Fibroblast of pulmonary artery (primary cell): Measurements from ENCODE around the gene ROR1.

ENCODE experiments used
- DNase-seq: peaks from one replicate; pipeline ENCODE4 v3.0.0-alpha.2; 2010; ENCODE audit warnings: low read depth
- H3K4me3 ChIP-seq: replicated peaks from 2 replicates; pipeline ENCODE4 v1.5.1; 2011; ENCODE audit warnings: low read depth, mild to moderate bottlenecking, control low read depth, low read length, moderate library complexity
- TF ChIP-seq, protein P1 (sequence below): IDR thresholded peaks from 2 replicates; pipeline ENCODE4 v1.5.1; 2011; ENCODE audit warnings: mild to moderate bottlenecking, control low read depth, low read length, inconsistent platforms; ENCODE audit errors: missing control alignments

Gene ROR1

DNA sequence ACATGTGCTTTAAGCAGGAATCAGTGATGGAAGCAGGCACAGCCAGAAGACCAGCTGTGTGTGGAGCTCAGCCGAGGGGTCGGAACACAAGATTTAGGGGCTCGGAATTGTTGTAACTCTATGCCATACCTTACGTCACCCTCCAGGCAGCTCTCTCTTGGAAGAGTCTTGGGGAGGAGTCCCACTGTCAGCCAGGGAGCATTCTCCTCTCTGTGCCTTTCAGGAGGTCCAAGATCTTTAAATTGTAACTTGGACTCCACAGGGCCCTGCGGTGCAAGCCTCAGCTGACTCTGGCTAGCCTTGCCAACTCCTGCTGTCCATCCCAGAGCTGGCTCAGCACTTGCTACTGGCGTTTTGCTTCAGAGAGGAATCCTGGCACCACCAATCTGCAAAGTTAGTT is 26.4 kb upstream of the ROR1 start:
- no peak for DNase-seq
- TF ChIP-seq, protein P1, sequence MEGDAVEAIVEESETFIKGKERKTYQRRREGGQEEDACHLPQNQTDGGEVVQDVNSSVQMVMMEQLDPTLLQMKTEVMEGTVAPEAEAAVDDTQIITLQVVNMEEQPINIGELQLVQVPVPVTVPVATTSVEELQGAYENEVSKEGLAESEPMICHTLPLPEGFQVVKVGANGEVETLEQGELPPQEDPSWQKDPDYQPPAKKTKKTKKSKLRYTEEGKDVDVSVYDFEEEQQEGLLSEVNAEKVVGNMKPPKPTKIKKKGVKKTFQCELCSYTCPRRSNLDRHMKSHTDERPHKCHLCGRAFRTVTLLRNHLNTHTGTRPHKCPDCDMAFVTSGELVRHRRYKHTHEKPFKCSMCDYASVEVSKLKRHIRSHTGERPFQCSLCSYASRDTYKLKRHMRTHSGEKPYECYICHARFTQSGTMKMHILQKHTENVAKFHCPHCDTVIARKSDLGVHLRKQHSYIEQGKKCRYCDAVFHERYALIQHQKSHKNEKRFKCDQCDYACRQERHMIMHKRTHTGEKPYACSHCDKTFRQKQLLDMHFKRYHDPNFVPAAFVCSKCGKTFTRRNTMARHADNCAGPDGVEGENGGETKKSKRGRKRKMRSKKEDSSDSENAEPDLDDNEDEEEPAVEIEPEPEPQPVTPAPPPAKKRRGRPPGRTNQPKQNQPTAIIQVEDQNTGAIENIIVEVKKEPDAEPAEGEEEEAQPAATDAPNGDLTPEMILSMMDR = no peak
- H3K4me3 ChIP-seq = no peak overlapping the region

DNA sequence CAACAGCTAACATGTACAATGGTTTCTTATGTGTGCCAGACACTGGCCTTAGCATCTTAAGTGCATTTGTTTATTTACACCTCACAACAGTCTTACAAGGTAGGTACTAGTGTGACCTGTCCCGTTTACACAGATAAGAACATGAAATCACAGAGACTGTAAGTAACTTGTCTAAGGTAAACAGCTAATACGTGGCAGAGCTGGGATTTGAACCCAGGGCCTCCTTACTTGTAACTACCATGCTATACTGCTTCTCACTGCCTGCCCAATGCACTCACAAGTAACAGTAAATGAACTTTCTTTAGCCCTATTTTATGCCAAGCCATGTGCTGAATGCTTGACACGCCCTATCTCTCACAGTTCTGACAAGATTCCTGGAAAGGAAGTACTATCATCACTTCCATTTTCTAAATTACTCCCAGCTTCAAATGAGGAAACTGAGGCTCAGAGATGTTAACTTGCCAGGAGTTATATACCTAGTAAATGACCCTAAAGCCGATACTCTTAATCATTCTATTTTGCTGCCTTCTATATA is 25.7 kb upstream of the ROR1 start:
- no peak overlapping the region for H3K4me3 ChIP-seq
- TF ChIP-seq, protein P1 = no peak

DNA sequence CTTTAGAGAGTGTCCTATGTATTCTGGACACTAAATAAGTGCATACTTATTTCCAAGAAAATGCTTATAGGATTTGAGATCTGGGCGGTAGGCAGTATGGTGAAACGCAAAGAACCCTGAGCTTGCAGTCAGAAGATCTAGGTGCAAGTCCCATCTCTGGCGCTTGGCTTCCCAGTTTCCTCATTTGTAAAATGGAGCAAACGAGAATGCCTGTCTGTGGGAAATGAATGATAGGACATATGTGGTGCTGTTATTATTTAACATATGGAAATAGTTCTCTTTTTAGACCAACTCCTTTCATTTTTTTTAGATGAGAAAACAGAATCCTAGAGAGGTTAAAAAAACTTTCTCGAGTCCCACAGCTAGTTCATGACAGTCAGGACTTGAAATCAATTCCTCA is 25.2 kb upstream of the ROR1 start:
- TF ChIP-seq, protein P1 = no peak

More for the DNA sequence above, 25.7 kb upstream of the ROR1 start:
- no peak for DNase-seq

DNA sequence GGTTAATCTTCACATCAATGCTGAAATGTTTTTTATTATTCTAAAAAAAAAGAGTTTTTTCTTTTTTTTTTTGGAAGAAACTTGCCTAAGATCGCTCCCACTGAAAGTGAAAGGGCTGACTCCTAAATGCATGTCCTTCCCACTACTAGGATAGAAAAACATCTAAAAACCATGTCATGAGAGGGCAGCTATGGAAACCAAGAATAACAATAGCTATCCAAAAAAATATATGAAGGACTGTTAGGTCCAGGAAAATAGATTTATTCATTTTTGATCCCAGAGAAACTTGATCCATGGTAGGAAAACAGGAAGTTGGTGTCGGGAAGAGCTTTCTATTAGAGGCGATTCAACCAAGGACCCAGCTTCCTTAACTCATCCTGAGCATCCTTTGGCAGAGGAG is 23.1 kb upstream of the ROR1 start:
- no peak overlapping the region for H3K4me3 ChIP-seq
- TF ChIP-seq, protein P1 = no peak
- DNase-seq = no peak

More for the DNA sequence above, 25.2 kb upstream of the ROR1 start:
- DNase-seq = no peak
- H3K4me3 ChIP-seq = no peak overlapping the region

DNA sequence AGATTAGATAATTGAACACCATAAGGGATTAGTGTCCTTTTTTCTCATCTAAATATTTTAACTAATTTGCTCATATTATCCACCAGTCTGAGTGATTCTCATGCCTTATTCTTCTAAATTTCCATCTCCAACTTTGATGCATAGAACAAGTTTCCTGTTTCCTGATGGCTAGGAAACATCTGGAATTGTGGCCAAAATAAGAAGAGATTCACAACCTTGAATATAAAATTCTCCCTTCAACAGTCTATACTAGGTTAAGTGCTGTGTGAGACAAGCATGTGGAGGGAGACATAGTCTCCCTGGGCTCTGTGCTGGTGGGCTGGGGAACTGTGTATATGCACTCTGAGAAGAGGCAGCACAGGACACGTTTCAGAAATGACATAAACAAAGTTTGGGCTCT is 21.6 kb upstream of the ROR1 start:
- no peak for DNase-seq
- TF ChIP-seq, protein P1 = no peak
- no peak overlapping the region for H3K4me3 ChIP-seq

DNA sequence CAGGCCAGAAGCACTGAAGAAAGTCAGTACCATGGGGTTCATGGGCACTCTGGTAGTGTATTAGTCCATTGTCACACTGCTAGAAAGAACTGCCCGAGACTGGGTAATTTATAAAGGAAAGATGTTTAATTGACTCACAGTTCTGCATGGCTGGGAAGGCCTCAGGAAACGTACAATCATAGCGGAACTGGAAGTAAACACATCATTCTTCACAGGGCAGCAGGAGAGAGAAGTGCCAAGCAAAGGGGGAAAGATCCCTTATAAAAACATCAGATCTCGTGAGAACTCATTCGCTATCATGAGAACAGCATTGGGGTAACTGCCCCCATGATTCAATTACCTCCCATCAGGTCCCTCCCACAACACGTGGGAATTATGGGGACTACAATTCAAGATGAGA is 20.2 kb upstream of the ROR1 start:
- no peak overlapping the region for H3K4me3 ChIP-seq
- TF ChIP-seq, protein P1 = no peak
- no peak for DNase-seq

DNA sequence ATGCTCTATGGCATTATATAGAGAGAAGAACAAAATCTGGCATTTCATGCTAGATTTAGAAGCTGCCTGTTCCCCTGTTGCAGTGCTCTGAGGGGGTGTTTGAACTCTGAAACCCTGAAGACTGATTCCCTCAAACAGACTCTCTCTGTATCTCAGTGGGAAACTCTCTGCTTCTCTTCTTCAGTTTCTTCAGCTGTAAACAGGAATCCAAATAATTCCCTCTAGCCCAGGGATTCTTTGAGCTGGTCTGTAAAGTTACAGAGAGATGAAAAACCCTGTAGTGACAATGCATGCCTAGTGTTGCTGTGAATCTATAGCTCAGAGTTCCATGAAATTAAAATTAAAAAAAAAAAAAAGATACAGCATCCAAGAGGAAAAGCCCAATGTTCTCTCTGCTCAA is 17.0 kb upstream of the ROR1 start:
- TF ChIP-seq, protein P1 = no peak
- no peak overlapping the region for H3K4me3 ChIP-seq
- DNase-seq = no peak
